Chondrocyte (in vitro differentiated cells): ENCODE measurements around the gene SNX9. TPM values are rescaled to one million over a fixed set of nuclear protein-coding genes. Genes with fewer than 3 reads are reported as not detected.

ENCODE experiments used
- DNase-seq: peaks from one replicate; pipeline ENCODE4 v3.0.0; 2021; ENCODE audit warnings: mixed read lengths, low spot score
- H3K27ac Mint-ChIP-seq: one replicate; pipeline ENCODE4 v1.8.0; 2021; ENCODE audit warnings: mild to moderate bottlenecking, moderate library complexity, mixed read lengths; ENCODE audit not compliant: unreplicated experiment
- H3K27me3 Mint-ChIP-seq: 2 replicates; pipeline ENCODE4 v1.8.0; 2021; ENCODE audit warnings: low read depth, mixed read lengths
- H3K36me3 Mint-ChIP-seq: 2 replicates; pipeline ENCODE4 v1.8.0; 2021; ENCODE audit warnings: low read depth, mixed read lengths
- H3K4me1 Mint-ChIP-seq: 2 replicates; pipeline ENCODE4 v1.8.0; 2021; ENCODE audit warnings: low read depth, mild to moderate bottlenecking, mixed read lengths
- H3K4me3 Mint-ChIP-seq: one replicate; pipeline ENCODE4 v1.8.0; 2021; ENCODE audit warnings: mild to moderate bottlenecking, moderate library complexity, mixed read lengths; ENCODE audit not compliant: unreplicated experiment
- H3K9me3 Mint-ChIP-seq: 2 replicates; pipeline ENCODE4 v1.8.0; 2021; ENCODE audit warnings: low read depth, mixed read lengths
- CTCF ChIP-seq: fragments of 200-600 bp; sonication (generic); IDR thresholded peaks from 2 replicates; pipeline ENCODE4 v1.5.0; 2021; ENCODE audit warnings: antibody characterized with exemption, mild to moderate bottlenecking, moderate library complexity
- total RNA-seq: library from RNA; stranded (reverse); gene quantifications from 3 replicates; pipeline ENCODE4 v1.2.1, GENCODE V29; 2021

SNX9 gene
- total RNA-seq, 1 donor from 2014 or later: 43.9 TPM

- Mint-ChIP-seq H3K4me1 (peaks cover 35% of the 10 kb centered on the region), H3K27ac (no peak overlapping the region), H3K27me3 (no peaks in the 10 kb centered on the region), H3K36me3 (no peaks in the 10 kb centered on the region), H3K4me3 (no peak overlapping the region), H3K9me3 (peaks cover 15% of the 10 kb centered on the region)
- DNase-seq: no peak
- no peak for TF ChIP-seq CTCF
Measured at GRCh38 chr6:157811137-157811475, 11.9 kb upstream of the SNX9 start.

GRCh38 chr6:157811476-157812173 lies 11.4 kb upstream of the SNX9 start:
- no peaks in the 10 kb centered on the region for H3K36me3 Mint-ChIP-seq
- peaks cover 15% of the 10 kb centered on the region for H3K9me3 Mint-ChIP-seq
- H3K4me3 Mint-ChIP-seq: no peak overlapping the region
- H3K27me3 Mint-ChIP-seq: no peaks in the 10 kb centered on the region
- DNase-seq: no peak
- no peak for TF ChIP-seq CTCF
- H3K4me1 Mint-ChIP-seq: peaks cover 35% of the 10 kb centered on the region
- H3K27ac Mint-ChIP-seq: no peak overlapping the region

GRCh38 chr6:157812425-157813171 lies 10.4 kb upstream of the SNX9 start:
- peaks cover 26% of the 10 kb centered on the region for H3K4me1 Mint-ChIP-seq
- no peak for TF ChIP-seq CTCF
- H3K27ac Mint-ChIP-seq: peak overlapping the region; percentile 73
- H3K27me3 Mint-ChIP-seq: no peaks in the 10 kb centered on the region
- H3K9me3 Mint-ChIP-seq: peaks cover 15% of the 10 kb centered on the region
- H3K36me3 Mint-ChIP-seq: no peaks in the 10 kb centered on the region
- no peak for DNase-seq
- H3K4me3 Mint-ChIP-seq: no peak overlapping the region

GRCh38 chr6:157813191-157813590 lies 9.9 kb upstream of the SNX9 start:
- Mint-ChIP-seq H3K9me3 (peaks cover 13% of the 10 kb centered on the region), H3K4me1 (peaks cover 26% of the 10 kb centered on the region), H3K4me3 (no peak overlapping the region), H3K27me3 (no peaks in the 10 kb centered on the region), H3K36me3 (no peaks in the 10 kb centered on the region), H3K27ac (peak overlapping the region; percentile 73)
- no peak for TF ChIP-seq CTCF
- no peak for DNase-seq

- peak overlapping the region; percentile 73 for H3K27ac Mint-ChIP-seq
- no peaks in the 10 kb centered on the region for H3K27me3 Mint-ChIP-seq
- no peaks in the 10 kb centered on the region for H3K36me3 Mint-ChIP-seq
- H3K4me3 Mint-ChIP-seq: no peak overlapping the region
- TF ChIP-seq CTCF: no peak
- H3K9me3 Mint-ChIP-seq: peaks cover 13% of the 10 kb centered on the region
- H3K4me1 Mint-ChIP-seq: peaks cover 26% of the 10 kb centered on the region
- DNase-seq: no peak
Measured at GRCh38 chr6:157813750-157814455, 9.1 kb upstream of the SNX9 start.
